Right lobe of liver (tissue), 6 donors: Measurements from ENCODE around the gene SH2B3. TPM values are rescaled to one million over a fixed set of nuclear protein-coding genes. Genes with fewer than 3 reads are reported as not detected.

Experiments
- ATAC-seq, 4 donors: fragments of 200-7000 bp; cut with Tn5 transposase; one replicate each; pipeline ENCODE4 v1.9.1; 2020; ENCODE audit warnings: mild to moderate bottlenecking in 4 of 4, moderate library complexity in 4 of 4
- DNase-seq, 3 donors: peaks; one replicate each; pipeline ENCODE4 v3.0.0-alpha.2; 2020
- H3K27ac ChIP-seq, 3 donors: fragments of 200-600 bp; one replicate each; pipeline ENCODE4 v1.8.0; 2022
- H3K27me3 ChIP-seq, 2 donors: fragments of 200-600 bp; one replicate each; pipeline ENCODE4 v1.8.0; 2022
- H3K36me3 ChIP-seq, 4 donors: fragments of 200-600 bp; sonication (generic) in 1 of 4; one replicate each; pipeline versions ENCODE4 v1.5.1 to v1.8.0; 2017 to 2022; ENCODE audit warnings: control low read depth in 1 of 4
- H3K4me1 ChIP-seq, 4 donors: fragments of 200-600 bp; sonication (generic) in 1 of 4; one replicate each; pipeline versions ENCODE4 v1.5.1 to v1.8.0; 2017 to 2022; ENCODE audit warnings: control low read depth in 1 of 4
- H3K4me3 ChIP-seq, 3 donors: fragments of 200-600 bp; one replicate each; pipeline ENCODE4 v1.8.0; 2022
- H3K9me3 ChIP-seq, 4 donors: fragments of 200-600 bp; sonication (generic) in 1 of 4; one replicate each; pipeline versions ENCODE4 v1.5.1 to v1.8.0; 2017 to 2022; ENCODE audit warnings: control low read depth in 1 of 4
- CTCF ChIP-seq, 4 donors: fragments of 200-600 bp in 3 of 4; fragments of 450-650 bp in 1 of 4; IDR thresholded peaks; one replicate each; pipeline versions ENCODE4 v1.5.1 to v1.8.0; 2016 to 2022; ENCODE audit warnings: antibody characterized with exemption in 4 of 4, mild to moderate bottlenecking in 2 of 4
- POLR2A ChIP-seq: fragments of 450-650 bp; IDR thresholded peaks from one replicate; pipeline ENCODE4 v1.6.1; 2017; ENCODE audit warnings: antibody characterized with exemption, mild to moderate bottlenecking
- WGBS: methylation state at CpG from one replicate; pipeline ENCODE4 v1.1.6; 2018; ENCODE audit warnings: low coverage, low lambda C conversion rate; ENCODE audit not compliant: insufficient coverage; ENCODE audit errors: missing lambda C conversion rate; 5-methylcytosine and 5-hydroxymethylcytosine counted together
- intact Hi-C, 2 donors: fragments of 100-400 bp; cut with DNase I; formaldehyde crosslinking; loops; one replicate each; pipeline versions ENCODE4 v1.11.2 to v1.14.1; 2022
- total RNA-seq, 6 experiments: library from RNA; depleted of rRNA in 2 of 6; stranded (reverse); fragments of >200 nt in 2 of 6; fragmentation: NEBNext Ultra II Directional in 3 of 6; extraction: Animal tissue kit (Norgen Biotek cat#: 25700) in 3 of 6; gene quantifications; one replicate each; pipeline versions ENCODE4 v1.1.0 to v1.2.4, GENCODE V29; 2016 to 2023
- donor health status: DM: no; HTN: yes; CAD: no.
- donor health status: DM: no; HTN: no; CAD: no.
- donor health status: DM: no; HTN: no; CAD: no.
- donor health status: DM: no; HTN: yes; CAD: no.
- donor health status: DM: no; HTN: yes; CAD: no.

The SH2B3 gene
- total RNA-seq, 6 experiments from 2014 or later = 6.7 to 43.5 (median 17.0) TPM

GRCh38 chr12:111389635-111390034, 16.1 kb upstream of the SH2B3 start:
- no peaks in the 10 kb centered on the region for H3K4me1 ChIP-seq
- TF ChIP-seq POLR2A (no peak), CTCF (IDR thresholded peaks at IDR 0.05) (no peak)
- no peaks in the 10 kb centered on the region for H3K27me3 ChIP-seq
- no peaks in the 10 kb centered on the region for H3K9me3 ChIP-seq
- DNase-seq = peak in 1 of 3 donors; percentile 43
- no peaks in the 10 kb centered on the region for H3K36me3 ChIP-seq
- ATAC-seq = peak; percentile 22 to 35 (median 25)
- no peak overlapping the region for H3K27ac ChIP-seq
- H3K4me3 ChIP-seq = no peak overlapping the region
- WGBS = no CpG with 5 or more reads among the region's 7 CpGs
- intact Hi-C loops = loop anchor here in 1 of 2 donors (10.0 kb wide), 1 partner anchor 65 kb away; no protein-coding TSS in a partner anchor

GRCh38 chr12:111390910-111391309, 14.8 kb upstream of the SH2B3 start:
- no peak overlapping the region for H3K4me3 ChIP-seq
- no peaks in the 10 kb centered on the region for H3K4me1 ChIP-seq
- ATAC-seq (no peak), DNase-seq (peak in 1 of 3 donors; percentile 14)
- TF ChIP-seq POLR2A (no peak), CTCF (IDR thresholded peaks at IDR 0.05) (no peak)
- no peaks in the 10 kb centered on the region for H3K27me3 ChIP-seq
- H3K36me3 ChIP-seq = no peaks in the 10 kb centered on the region
- no peaks in the 10 kb centered on the region for H3K9me3 ChIP-seq
- WGBS = 75% methylated on average over 8 of the region's 9 CpGs
- no peak overlapping the region for H3K27ac ChIP-seq
- intact Hi-C loops = loop anchor here in 1 of 2 donors (10.0 kb wide), 1 partner anchor 64 kb away; no protein-coding TSS in a partner anchor

DNA sequence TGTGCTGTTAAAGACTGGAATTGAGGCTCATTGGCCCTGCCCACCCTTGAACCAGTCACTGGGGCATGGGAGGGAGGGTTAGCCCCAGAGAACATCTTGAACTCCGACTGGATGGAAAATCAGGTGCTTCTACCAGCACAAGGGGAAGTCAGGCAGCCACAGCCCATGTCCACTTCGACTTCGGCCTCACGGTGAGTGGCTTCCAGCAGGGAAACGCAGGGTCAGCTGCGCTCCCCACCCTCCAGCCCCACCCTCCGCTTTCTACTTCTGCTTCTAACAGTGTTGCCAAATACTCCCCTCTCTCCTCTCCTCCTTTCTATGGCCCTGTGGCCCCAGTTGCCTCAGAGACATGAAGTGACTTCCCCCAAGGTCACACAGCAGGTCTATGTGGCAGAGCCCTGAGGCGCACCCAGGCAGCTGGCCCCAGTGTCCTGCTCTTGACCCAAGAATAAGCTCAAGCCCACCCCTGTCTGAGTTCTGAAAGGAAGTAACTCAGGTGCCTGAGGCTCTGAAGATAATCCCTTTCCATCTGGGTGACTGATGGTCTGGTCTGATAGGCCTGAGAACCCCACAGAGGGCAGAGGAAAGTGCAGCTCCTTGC, 11.9 kb upstream of the SH2B3 start:
- H3K36me3 ChIP-seq = no peaks in the 10 kb centered on the region
- 74% methylated on average over 5 of the region's 8 CpGs for WGBS
- ATAC-seq (peak; percentile 20 to 29 (median 24)), DNase-seq (peak in 1 of 3 donors; percentile 58)
- H3K9me3 ChIP-seq = no peaks in the 10 kb centered on the region
- H3K4me3 ChIP-seq = no peak overlapping the region
- H3K27me3 ChIP-seq = no peaks in the 10 kb centered on the region
- no peak for TF ChIP-seq CTCF (IDR thresholded peaks at IDR 0.05)
- no peak for TF ChIP-seq POLR2A
- peaks cover 0 to 9% (median 3%) of the 10 kb centered on the region in 4 donors for H3K4me1 ChIP-seq
- intact Hi-C loops = loop anchor here in 1 of 2 donors (10.0 kb wide), 1 partner anchor 61 kb away; no protein-coding TSS in a partner anchor
- H3K27ac ChIP-seq = no peak overlapping the region

- 75% methylated on average over 4 of the region's 8 CpGs for WGBS
- no peak overlapping the region for H3K27ac ChIP-seq
- H3K27me3 ChIP-seq = no peaks in the 10 kb centered on the region
- no peak overlapping the region for H3K4me3 ChIP-seq
- intact Hi-C loops = loop anchor here in 1 of 2 donors (10.0 kb wide), 1 partner anchor 60 kb away; no protein-coding TSS in a partner anchor
- H3K36me3 ChIP-seq = no peaks in the 10 kb centered on the region
- ATAC-seq = no peak
- peaks cover 0 to 9% (median 3%) of the 10 kb centered on the region in 4 donors for H3K4me1 ChIP-seq
- no peaks in the 10 kb centered on the region for H3K9me3 ChIP-seq
- no peak for DNase-seq
- TF ChIP-seq CTCF (IDR thresholded peaks at IDR 0.05) = no peak
- no peak for TF ChIP-seq POLR2A
Observed at GRCh38 chr12:111394480-111394879, 11.2 kb upstream of the SH2B3 start.
